ENCODE results near the gene RBPMS2.

RBPMS2 gene

GRCh38 chr15:64782751-64783150, 7.4 kb upstream of the RBPMS2 start:
- no peak for DNase-seq

- no peak for DNase-seq
These were observed 5.9 kb upstream of the RBPMS2 start for GRCh38 chr15:64781299-64781698.

GRCh38 chr15:64780600-64781156, 5.3 kb upstream of the RBPMS2 start:
- no peak for DNase-seq

- DNase-seq = no peak
These were observed 4.2 kb upstream of the RBPMS2 start for GRCh38 chr15:64779630-64780029.

- no peak for DNase-seq
These were observed 3.6 kb upstream of the RBPMS2 start for GRCh38 chr15:64779024-64779423.

GRCh38 chr15:64776402-64776786, 1.0 kb upstream of the RBPMS2 start:
- no peak for DNase-seq

GRCh38 chr15:64774629-64775493, 528 bp downstream of the RBPMS2 start:
- DNase-seq = no peak

- DNase-seq = no peak
These were observed 1.3 kb downstream of the RBPMS2 start for GRCh38 chr15:64774037-64774628.

- no peak for DNase-seq
These were observed 1.8 kb downstream of the RBPMS2 start for GRCh38 chr15:64773606-64774005.

GRCh38 chr15:64772964-64773363, 2.4 kb downstream of the RBPMS2 start:
- no peak for DNase-seq

GRCh38 chr15:64772488-64772887, 2.9 kb downstream of the RBPMS2 start:
- no peak for DNase-seq

- no peak for DNase-seq
These were observed 4.8 kb downstream of the RBPMS2 start for GRCh38 chr15:64770626-64771025.

- no peak for DNase-seq
These were observed 8.2 kb downstream of the RBPMS2 start for GRCh38 chr15:64767203-64767602.

- DNase-seq = no peak
These were observed 9.3 kb downstream of the RBPMS2 start for GRCh38 chr15:64766058-64766457.

GRCh38 chr15:64763874-64764273, 11.5 kb downstream of the RBPMS2 start:
- no peak for DNase-seq

GRCh38 chr15:64763462-64763861, 11.9 kb downstream of the RBPMS2 start:
- DNase-seq = no peak

GRCh38 chr15:64763021-64763420, 12.4 kb downstream of the RBPMS2 start:
- no peak for DNase-seq

GRCh38 chr15:64762546-64762945, 12.8 kb downstream of the RBPMS2 start:
- DNase-seq = no peak

GRCh38 chr15:64761156-64761555, 14.2 kb downstream of the RBPMS2 start:
- DNase-seq = no peak

GRCh38 chr15:64760056-64760455, 15.3 kb downstream of the RBPMS2 start:
- DNase-seq = no peak

GRCh38 chr15:64755427-64755940, 19.9 kb downstream of the RBPMS2 start:
- no peak for DNase-seq

GRCh38 chr15:64754663-64755426, 20.5 kb downstream of the RBPMS2 start:
- no peak for DNase-seq

GRCh38 chr15:64753480-64754185, 21.8 kb downstream of the RBPMS2 start:
- DNase-seq = no peak
